ENCODE results near the gene IL6ST. TPM values are rescaled to one million over a fixed set of nuclear protein-coding genes. Genes with fewer than 3 reads are reported as not detected.
"Not testable (repeated sequence)": the region's sequence is repeated elsewhere in the genome, so short reads cannot be mapped to it uniquely, and the experiment has no call there.

Gene IL6ST
- polyA plus RNA-seq, 4 donors: 93.8 to 151 (median 137) TPM

DNA sequence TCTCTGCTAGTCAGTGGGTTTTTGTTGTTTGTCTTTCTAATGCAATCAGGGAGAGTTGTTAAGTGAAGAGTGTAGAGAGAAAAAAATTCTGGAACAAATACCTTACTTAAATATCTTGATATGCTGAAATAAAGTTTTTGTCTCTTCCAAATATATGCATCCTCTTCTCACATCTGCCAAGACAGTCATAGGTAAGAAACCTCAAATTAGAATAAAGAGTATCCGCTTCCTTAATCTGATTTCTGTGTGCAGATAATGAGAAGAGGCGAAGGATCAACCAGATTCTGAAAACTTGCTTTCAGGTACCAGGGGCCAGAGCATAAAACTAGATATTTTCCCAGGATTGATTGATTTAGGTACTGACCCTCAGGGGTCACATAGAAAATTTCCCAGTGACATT, 11.3 kb upstream of the IL6ST start:
- no peak for DNase-seq (ENCODE audit: low read depth in 4 of 4, low spot score in 3 of 4)

DNA sequence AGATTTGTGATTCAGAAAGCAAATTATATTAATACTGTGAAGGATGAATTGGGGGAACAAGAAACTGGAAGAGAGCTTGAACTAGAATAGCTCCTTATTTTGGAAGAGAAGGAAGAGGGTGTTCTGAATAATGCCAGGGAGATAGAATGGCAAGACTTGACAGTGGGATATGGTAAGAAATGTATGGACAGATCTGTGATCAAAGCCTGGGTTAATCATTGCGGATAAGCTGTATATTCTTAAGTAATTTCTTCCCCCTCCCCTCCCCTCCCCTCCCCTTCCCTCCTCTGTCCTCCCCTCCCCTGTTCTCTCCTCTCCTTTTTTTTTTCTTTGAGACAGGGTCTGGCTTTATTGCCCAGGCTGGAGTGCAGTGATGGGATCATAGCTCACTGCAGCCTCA, 10.1 kb upstream of the IL6ST start:
- DNase-seq (ENCODE audit: low read depth in 4 of 4, low spot score in 3 of 4): no peak

DNA sequence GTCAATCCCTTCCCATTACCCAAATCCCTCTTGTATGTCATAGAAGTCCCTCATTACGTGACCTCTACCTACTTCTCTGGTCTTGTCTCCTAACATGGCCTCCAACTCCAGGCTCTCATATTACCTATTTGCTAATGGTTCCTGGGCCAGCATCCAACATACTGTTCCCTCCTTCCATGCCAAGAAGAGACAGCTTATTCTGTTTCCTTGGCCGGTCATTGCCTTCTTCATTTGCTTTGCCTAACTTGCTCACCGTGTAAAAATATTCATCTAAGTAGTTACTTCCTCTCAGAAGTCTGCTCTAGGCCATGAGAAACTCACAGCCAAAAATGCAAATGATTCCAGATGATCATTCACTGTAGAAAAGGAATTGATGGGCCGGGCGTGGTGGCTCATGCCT, 8.9 kb upstream of the IL6ST start:
- no peak for DNase-seq (ENCODE audit: low read depth in 4 of 4, low spot score in 3 of 4)

DNA sequence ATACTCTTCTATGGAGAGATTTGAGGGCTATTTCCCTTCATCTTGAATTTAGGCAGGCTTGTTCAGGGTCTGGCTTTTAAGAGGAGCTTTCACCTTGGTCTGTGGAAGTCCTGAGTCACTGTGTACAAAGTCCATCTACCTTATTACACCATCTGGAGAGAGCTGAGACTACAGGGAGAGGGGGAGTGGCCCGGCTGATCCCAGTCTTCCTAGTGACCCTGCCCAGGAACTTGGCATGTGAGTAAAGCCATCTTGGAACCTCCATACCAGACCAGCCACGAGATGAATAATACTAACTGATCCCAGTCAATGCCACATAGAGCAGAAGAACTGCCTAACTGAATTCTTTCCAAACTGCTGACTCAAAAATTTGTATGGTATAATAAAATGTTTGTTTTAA, 8.4 kb upstream of the IL6ST start:
- no peak for DNase-seq (ENCODE audit: low read depth in 4 of 4, low spot score in 3 of 4)

DNA sequence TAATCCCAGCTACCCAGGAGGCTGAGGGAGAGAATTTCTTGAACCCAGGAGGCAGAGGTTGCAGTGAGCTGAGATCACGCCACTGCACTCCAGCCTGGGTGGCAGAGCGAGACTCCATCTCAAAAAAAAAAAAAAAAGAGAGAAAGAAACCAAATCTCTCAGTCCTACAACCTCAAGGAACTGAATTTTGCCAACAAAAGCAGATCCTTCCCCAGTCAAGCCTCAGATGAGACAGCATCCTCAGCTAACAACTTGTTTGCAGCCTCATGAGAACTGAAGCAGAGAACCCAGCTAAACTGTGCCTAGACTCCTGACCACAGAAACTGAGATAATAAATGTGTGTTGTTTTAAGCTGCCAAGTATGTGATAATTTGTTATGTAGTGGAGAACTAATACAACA, 7.5 kb upstream of the IL6ST start:
- no peak for DNase-seq (ENCODE audit: low read depth in 4 of 4, low spot score in 3 of 4)

DNA sequence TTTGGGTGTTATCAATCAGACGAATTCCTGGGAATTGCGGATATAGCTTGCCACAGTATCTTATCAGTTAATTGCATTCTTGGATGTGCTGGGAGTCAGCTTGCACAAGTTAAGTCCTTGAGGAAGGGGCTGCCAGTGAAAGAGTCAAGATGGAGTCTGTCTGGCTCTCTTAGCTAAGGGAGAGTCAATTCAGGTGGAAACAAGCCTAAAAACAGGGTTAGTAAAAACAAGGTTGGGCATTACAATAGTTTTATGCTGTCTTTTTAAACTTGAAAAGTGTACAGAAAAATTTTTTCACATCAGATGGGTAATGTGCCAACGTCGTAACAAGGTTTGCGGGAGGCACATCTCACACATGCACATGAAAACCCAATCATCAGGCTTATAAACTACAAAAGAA, 5.5 kb upstream of the IL6ST start:
- DNase-seq (ENCODE audit: low read depth in 4 of 4, low spot score in 3 of 4): not testable (repeated sequence)

DNA sequence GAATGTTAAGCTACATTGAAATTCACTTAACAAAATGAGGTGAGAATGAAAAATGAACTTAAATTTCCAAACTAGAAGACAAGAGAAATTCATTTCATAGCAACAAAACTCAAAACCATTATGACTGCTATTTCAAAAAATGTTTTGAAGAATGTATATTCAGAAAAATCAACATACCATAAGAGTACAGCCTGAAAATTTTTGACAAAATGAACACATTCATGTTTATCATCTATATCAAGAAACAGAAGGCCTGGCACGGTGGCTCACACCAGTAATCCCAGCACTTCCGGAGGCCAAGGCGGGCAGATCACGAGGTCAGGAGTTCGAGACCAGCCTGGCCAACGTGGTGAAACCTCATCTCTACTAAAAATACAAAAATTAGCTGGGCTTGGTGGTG, 4.2 kb upstream of the IL6ST start:
- DNase-seq (ENCODE audit: low read depth in 4 of 4, low spot score in 3 of 4): no peak

DNA sequence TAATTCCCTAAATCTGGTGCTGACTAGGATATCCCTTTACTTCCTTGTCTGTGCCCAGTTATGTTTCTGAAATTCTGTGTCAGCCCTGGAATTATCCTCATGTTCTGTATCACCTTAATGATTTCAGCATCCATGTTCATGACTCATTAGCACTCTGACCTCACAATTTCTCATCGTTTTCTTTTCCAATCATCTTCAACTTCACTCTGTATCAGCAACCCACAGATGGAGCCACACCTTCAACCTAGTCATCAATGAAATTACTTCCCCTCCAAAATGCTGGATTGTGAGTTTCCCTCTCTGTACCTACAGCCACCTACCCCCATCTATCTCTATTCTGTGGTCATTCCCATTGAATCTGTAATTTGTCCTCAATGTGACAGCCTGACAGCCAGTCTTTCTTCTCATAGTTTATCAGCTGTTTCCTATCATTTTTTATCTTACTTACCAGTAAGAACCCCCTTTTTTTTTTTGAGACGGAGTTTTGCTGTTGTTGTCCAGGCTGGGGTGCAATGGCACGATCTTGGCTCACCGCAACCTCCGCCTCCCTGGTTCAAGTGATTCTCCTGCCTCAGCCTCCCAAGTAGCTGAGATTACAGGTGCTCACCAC, 3.1 kb upstream of the IL6ST start:
- no peak for DNase-seq (ENCODE audit: low read depth in 4 of 4, low spot score in 3 of 4)

DNA sequence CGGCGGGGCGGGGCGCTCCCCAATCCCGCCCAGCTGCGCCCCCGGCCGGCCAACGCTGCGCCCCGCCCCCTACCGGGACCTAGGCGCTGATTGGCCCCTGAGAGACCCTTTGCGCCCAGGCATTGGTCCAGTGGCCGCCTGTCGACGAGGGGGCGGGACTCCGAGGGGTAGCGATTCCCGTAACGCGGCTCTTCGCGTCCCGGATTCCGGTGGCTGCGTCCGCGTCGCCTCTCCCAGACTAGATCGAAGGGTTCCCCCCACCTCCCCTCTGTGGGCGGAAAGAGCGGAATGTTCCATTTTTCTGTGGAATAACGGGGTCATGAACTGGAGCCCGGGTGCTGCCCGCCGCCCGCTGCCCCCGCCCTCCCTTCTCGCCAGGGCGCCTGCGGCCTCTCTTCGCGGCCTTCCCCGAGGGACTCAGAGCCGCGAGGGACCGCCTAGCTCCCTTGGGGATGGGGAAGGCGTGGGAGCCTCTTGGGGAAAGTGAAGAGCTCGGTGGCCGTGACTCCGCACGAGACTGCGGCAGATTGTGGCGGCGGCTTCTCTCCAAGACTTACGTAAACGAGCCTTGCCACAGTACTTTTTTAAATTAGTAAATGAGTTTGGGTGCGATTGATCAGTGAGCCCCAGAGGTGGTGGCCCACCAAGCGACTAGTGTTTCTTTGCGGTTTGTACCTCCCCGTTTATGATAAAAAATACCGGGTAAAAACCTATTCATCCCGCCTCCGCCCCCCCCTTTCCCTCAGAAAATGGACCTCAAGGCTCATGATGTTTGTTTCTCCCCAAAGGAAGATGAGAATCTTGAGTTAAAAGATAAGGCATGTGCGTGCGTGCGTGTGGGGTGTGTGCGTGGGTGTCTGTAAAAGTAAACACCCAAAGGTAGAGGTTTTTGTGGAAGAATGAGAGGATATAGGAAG, 493 bp upstream of the IL6ST start:
- peak; percentile 92 to 95 (median 93) for DNase-seq (ENCODE audit: low read depth in 4 of 4, low spot score in 3 of 4)

DNA sequence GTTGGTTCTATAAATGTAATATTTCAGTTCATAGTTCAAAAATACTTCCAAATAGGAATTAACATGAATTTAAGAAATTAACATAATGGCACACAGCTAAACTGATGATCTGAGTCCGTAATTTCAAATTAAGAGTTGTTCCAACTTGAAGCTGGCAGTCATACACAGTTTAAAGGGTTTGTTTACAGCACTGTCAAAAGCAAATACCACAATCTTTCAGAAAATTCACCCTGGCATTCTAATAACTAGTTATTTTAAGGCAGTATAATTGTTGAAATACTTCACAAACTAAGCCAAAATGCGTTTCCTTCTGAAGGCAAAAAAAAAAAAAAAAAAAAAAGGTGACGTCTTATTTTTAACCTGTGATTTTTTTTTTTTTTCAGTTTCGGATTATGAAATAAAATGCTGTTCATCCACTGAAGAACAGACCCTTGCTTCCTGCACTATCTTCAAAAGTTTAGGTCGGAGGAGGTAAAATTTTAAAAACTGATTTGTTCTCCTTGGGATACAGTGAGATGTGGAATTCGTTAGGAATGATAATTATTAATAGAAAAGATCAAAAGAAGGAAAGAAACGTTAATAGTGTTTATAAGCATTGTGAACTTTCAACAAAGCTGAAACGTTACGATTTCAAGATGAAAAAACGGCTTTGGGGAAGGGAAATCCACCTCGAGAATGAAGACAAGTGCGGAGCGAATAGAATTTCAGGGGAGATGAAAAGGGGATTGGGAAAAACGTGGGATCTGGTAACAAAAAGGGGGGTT, 850 bp downstream of the IL6ST start:
- DNase-seq (ENCODE audit: low read depth in 4 of 4, low spot score in 3 of 4): peak in 2 of 4 donors; percentile 20

DNA sequence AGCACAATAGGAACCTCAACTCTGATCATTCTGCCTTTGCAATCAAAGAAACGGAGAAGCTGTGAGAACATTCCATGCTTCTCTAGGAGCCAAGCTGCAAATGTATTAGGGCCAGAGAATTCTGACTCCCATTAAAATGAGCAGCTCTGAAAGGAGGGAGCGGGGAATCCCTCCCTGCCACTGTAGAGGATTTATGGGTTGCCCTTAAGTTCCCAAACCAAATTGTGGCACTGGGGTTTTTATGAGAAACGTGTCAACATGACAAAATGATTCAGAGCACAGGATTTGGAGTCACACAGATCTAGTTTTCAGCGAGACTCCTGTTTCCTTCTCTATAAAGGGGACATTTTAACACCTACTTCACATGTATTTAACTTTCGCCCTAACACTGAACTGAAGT, 1.8 kb downstream of the IL6ST start:
- peak in 3 of 4 donors; percentile 26 to 28 (median 28) for DNase-seq (ENCODE audit: low read depth in 4 of 4, low spot score in 3 of 4)

DNA sequence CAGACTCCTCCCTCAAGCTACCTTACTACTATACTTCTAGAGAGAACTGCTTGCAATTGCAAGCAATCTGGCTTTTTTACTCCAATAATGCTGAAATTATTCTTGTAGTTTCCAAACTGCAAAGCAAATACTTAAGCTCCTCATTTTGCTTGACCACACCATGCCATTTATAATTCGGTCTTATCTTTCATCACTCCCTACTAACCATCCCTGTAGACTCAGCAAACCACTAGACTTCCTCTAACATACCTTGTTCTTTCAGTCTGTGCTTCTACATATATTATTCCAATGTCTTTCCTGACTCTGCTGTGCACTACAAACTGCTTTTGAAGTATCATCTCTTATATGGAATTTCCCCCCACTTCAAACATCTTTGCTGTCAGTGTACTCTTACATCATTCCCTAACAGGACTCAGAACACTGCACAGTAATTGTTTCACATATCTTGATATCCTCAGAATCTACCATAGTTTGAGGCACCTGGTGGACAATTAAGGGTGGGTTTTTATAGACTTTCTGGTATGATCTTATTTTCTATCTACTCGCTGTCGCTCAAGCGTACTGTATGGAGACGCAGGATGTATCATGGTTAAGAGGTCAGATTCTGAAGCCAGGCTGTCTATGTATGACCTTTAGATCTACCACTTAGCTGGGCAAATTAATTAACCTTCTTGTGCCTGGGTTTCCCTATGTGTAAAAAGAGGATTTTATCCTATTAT, 2.8 kb downstream of the IL6ST start:
- no peak for DNase-seq (ENCODE audit: low read depth in 4 of 4, low spot score in 3 of 4)

DNA sequence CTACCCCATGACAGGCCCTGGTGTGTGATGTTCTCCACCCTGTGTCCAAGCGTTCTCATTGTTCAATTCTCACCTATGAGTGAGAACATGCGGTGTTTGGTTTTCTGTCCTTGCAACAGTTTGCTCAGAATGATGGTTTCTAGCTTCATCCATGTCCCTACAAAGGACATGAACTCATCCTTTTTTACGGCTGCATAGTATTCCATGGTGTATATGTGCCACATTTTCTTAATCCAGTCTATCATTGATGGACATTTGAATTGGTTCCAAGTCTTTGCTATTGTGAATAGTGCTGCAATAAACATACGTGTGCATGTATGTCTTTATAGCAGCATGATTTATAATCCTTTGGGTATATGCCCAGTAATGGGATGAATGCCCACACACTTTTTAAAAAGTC, 3.9 kb downstream of the IL6ST start:
- DNase-seq (ENCODE audit: low read depth in 4 of 4, low spot score in 3 of 4): not testable (repeated sequence)

DNA sequence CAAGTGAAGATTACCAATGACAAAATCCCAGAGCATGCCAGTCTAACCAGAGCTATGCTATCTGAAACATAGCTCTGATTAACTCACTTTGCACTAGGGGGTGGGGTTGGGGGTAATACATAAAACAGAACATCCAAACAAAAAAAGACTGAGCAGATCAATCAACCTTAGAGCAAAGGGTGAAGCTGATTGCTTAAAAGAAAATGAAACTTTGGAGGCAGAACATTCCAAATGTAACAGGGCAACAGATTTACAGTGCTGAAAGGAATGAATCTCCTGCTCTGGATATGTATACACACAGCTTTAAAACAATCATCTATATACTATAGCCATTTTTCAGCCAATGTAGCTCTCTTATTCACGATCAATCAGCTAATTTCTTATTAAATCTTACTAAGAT, 4.9 kb downstream of the IL6ST start:
- DNase-seq (ENCODE audit: low read depth in 4 of 4, low spot score in 3 of 4): no peak

DNA sequence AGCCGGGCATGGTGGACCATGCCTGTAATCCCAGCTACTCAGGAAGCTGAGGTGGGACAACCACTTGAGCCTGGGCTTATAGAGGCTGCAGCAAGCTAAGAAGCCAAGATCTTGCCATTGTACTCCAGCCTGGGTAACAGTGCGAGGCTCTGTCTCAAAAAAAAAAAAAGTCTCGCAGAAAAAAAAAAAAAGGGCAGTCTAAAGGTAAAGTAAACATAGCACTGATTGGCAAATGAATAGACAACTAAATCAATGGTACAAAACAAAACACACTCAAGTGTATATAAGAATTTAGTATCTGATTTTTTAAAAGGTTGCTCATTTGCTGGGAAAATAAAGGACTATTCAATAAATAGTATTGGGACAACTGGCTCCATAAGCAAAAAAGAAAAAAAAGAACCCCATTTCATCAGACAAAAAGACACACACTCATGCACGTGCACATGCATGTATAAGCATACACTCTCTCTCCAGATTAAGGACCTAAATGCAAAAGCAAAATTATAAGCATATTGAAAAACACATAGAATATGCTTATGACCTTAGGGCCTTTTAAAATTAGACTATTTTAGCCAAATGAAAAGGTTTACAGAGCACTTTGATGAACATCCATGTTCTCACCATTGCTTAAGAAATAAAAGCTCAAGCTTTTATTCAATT, 5.7 kb downstream of the IL6ST start:
- no peak for DNase-seq (ENCODE audit: low read depth in 4 of 4, low spot score in 3 of 4)

DNA sequence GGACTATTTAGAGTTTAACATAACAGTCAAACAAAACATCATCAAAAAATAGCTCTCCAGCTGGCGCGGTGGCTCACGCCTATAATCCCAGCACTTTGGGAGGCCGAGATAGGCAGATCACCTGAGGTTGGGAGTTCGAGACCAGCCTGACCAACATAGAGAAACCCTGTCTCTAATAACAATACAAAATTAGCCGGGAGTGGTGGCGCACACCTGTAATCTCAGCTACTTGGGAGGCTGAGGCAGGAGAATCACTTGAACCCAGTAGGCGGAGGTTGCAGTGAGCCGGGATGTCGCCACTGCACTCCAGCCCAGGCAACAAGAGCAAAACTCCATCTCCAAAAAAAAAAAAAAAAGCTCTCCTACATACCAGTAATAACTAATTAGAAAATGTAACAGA, 6.3 kb downstream of the IL6ST start:
- not testable (repeated sequence) for DNase-seq (ENCODE audit: low read depth in 4 of 4, low spot score in 3 of 4)

DNA sequence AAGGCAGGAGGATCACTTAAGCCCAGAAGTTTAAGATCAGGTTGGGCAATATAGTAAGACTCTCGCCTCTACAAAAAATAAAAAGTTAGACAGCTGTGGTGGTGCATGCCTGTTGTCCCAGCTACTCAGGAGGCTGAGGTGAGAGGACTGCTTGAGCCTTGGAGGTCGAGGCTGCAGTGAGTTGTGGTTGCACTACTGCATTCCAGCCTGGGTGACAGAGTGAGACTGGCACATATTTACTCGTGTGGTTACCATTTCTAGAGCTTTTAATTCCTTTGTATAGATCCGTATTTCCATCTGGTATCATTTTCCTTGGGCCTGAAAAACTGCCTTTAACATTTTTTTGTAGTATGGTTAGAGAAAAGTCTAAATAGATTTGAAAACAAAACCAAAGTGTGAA, 7.8 kb downstream of the IL6ST start:
- DNase-seq (ENCODE audit: low read depth in 4 of 4, low spot score in 3 of 4): no peak

DNA sequence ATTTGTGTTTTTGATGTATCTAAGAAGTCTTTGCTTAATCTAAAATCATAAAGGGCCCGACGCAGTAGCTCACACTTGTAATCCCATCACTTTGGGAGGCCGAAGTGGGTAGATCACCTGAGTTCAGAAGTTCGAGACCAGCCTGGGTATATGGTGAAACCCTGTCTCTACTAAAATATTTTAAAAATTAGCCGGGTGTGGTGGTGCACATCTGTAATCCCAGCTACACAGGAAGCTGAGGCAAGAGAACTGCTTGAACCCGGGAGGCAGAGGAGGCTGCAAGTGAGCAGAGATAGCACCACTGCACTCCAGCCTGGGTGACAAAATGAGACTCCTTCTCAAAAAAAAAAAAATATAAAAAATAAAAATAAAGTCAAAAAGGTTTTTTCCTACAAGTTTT, 9.6 kb downstream of the IL6ST start:
- DNase-seq (ENCODE audit: low read depth in 4 of 4, low spot score in 3 of 4): no peak

DNA sequence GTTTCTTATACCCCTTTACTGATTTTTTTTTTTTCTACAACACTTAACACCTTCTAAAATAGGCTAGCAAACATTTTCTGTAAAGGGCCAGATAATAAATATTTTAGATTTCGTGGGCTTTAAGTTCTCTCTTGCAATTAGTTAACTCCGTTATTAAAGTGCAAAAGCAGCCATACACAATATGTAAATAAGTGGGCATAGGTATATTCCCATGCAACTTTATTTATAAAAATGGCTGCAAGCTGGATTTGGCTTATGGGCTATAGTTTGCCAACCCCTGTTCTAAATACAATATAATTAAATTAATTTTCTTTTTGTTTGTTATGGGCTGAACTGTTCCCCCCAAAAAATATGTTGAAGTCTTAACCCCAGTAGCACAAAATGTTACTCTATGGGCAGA, 10.8 kb downstream of the IL6ST start:
- DNase-seq (ENCODE audit: low read depth in 4 of 4, low spot score in 3 of 4): no peak

DNA sequence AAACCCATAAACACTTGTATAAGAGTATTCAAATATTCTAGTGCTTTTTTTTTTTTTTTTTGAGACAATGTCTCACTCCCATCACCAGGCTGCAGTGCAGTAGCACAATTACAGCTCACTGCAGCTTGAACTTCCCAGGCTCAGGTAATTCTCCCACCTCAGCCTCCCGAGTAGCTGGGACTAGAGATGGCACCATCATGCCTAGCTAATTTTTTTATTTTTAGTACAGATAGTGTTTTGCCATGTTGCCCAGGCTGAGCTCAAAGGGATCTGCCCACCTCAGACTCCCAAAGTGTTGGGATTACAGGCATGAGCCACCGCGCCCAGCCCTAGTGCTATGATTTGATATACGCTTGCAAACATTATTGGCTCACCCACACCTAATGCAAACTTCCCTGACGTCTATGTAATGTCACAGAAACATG, 11.8 kb downstream of the IL6ST start:
- no peak for DNase-seq (ENCODE audit: low read depth in 4 of 4, low spot score in 3 of 4)

Measured in right renal pelvis (tissue), 4 donors.